Left lung (tissue), 10 donors: ENCODE data around the gene IFNB1. TPM values are rescaled to one million over a fixed set of nuclear protein-coding genes. Genes with fewer than 3 reads are reported as not detected.

Source experiments
- ATAC-seq: fragments of 200-7000 bp; cut with Tn5 transposase; one replicate; pipeline ENCODE4 v1.9.1; 2020; ENCODE audit warnings: moderate library complexity
- DNase-seq, 4 donors: peaks; one replicate each; pipeline ENCODE4 v3.0.0-alpha.2; 2013 to 2020
- H3K27ac ChIP-seq, 2 donors: fragments of 200-600 bp; sonication (generic) in 1 of 2; one replicate each; pipeline versions ENCODE4 v1.5.0 to v1.8.0; 2020 to 2021
- H3K27me3 ChIP-seq, 2 donors: fragments of 200-600 bp; sonication (generic) in 1 of 2; one replicate each; pipeline versions ENCODE4 v1.5.0 to v1.8.0; 2020 to 2021
- H3K36me3 ChIP-seq, 2 donors: fragments of 200-600 bp; sonication (generic) in 1 of 2; one replicate each; pipeline versions ENCODE4 v1.5.0 to v1.8.0; 2020 to 2021
- H3K4me1 ChIP-seq, 2 donors: fragments of 200-600 bp; one replicate each; pipeline ENCODE4 v1.8.0; 2021
- H3K4me3 ChIP-seq, 2 donors: fragments of 200-600 bp; sonication (generic) in 1 of 2; one replicate each; pipeline versions ENCODE4 v1.5.0 to v1.8.0; 2020 to 2021; ENCODE audit warnings: mild to moderate bottlenecking in 1 of 2
- H3K9me3 ChIP-seq, 2 donors: fragments of 200-600 bp; sonication (generic) in 1 of 2; one replicate each; pipeline versions ENCODE4 v1.5.0 to v1.8.0; 2020 to 2021
- intact Hi-C, 2 donors: fragments of 100-400 bp; cut with DNase I; formaldehyde crosslinking; loops; one replicate each; pipeline versions ENCODE4 v1.11.2 to v1.14.2; 2022
- polyA plus RNA-seq, 6 donors: library from polyadenylated mRNA; unstranded; fragments of 120-200 nt; gene quantifications; one replicate each; pipeline ENCODE4 v1.2.1, GENCODE V29; 2013; ENCODE audit not compliant: insufficient read length in 6 of 6
- total RNA-seq, 2 donors: library from RNA; stranded (reverse); fragmentation: NEBNext Ultra II Directional; extraction: Animal tissue kit (Norgen Biotek cat#: 25700); gene quantifications; one replicate each; pipeline ENCODE4 v1.2.1, GENCODE V29; 2021
- TF ChIP-seq, protein P1 (sequence below), 2 donors: fragments of 200-600 bp; sonication (generic) in 1 of 2; IDR thresholded peaks; one replicate each; pipeline versions ENCODE4 v1.5.0 to v1.8.0; 2021; ENCODE audit warnings: antibody characterized with exemption in 2 of 2
- donor health status: DM: no; HTN: yes; CAD: no.
- donor health status: DM: no; HTN: no; CAD: no.

IFNB1 gene
- total and polyA plus RNA-seq, 8 donors, result not detected

- DNase-seq (no peak), ATAC-seq (no peak)
- Histone ChIP-seq H3K27ac (no peak overlapping the region), H3K36me3 (no peaks in the 10 kb centered on the region), H3K4me1 (peaks cover 0 to 7% of the 10 kb centered on the region in 2 donors), H3K27me3 (no peaks in the 10 kb centered on the region), H3K9me3 (peaks cover 0 to 15% of the 10 kb centered on the region in 2 donors), H3K4me3 (no peak overlapping the region)
- TF ChIP-seq, protein P1, sequence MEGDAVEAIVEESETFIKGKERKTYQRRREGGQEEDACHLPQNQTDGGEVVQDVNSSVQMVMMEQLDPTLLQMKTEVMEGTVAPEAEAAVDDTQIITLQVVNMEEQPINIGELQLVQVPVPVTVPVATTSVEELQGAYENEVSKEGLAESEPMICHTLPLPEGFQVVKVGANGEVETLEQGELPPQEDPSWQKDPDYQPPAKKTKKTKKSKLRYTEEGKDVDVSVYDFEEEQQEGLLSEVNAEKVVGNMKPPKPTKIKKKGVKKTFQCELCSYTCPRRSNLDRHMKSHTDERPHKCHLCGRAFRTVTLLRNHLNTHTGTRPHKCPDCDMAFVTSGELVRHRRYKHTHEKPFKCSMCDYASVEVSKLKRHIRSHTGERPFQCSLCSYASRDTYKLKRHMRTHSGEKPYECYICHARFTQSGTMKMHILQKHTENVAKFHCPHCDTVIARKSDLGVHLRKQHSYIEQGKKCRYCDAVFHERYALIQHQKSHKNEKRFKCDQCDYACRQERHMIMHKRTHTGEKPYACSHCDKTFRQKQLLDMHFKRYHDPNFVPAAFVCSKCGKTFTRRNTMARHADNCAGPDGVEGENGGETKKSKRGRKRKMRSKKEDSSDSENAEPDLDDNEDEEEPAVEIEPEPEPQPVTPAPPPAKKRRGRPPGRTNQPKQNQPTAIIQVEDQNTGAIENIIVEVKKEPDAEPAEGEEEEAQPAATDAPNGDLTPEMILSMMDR (IDR thresholded peaks at IDR 0.05), result no peak
- intact Hi-C loops, result no loop called here
These were observed 4.9 kb upstream of the IFNB1 start for GRCh38 chr9:21082671-21083070.

- intact Hi-C loops, result no loop called here
- ATAC-seq, result no peak
- H3K27ac ChIP-seq, result no peak overlapping the region
These were observed 4.3 kb upstream of the IFNB1 start for GRCh38 chr9:21081999-21082398.

GRCh38 chr9:21081451-21081850, 3.7 kb upstream of the IFNB1 start:
- no peaks in the 10 kb centered on the region for H3K27me3 ChIP-seq
- H3K27ac ChIP-seq, result no peak overlapping the region
- intact Hi-C loops, result no loop called here
- no peak overlapping the region for H3K4me3 ChIP-seq
- H3K36me3 ChIP-seq, result no peaks in the 10 kb centered on the region
- TF ChIP-seq, protein P1 (IDR thresholded peaks at IDR 0.05), result no peak
- H3K4me1 ChIP-seq, result peaks cover 0 to 7% of the 10 kb centered on the region in 2 donors
- ATAC-seq, result no peak
- H3K9me3 ChIP-seq, result peaks cover 0 to 8% of the 10 kb centered on the region in 2 donors
- DNase-seq, result no peak

More at GRCh38 chr9:21081999-21082398, 4.3 kb upstream of the IFNB1 start:
- no peak for DNase-seq
- TF ChIP-seq, protein P1 (IDR thresholded peaks at IDR 0.05), result no peak
- Histone ChIP-seq H3K4me3 (no peak overlapping the region), H3K36me3 (no peaks in the 10 kb centered on the region), H3K9me3 (peaks cover 0 to 13% of the 10 kb centered on the region in 2 donors), H3K27me3 (no peaks in the 10 kb centered on the region), H3K4me1 (peaks cover 0 to 7% of the 10 kb centered on the region in 2 donors)

GRCh38 chr9:21080793-21081192, 3.1 kb upstream of the IFNB1 start:
- intact Hi-C loops, result no loop called here
- TF ChIP-seq, protein P1 (IDR thresholded peaks at IDR 0.05), result no peak
- Histone ChIP-seq H3K27ac (no peak overlapping the region), H3K27me3 (no peaks in the 10 kb centered on the region), H3K4me3 (no peak overlapping the region), H3K9me3 (peaks cover 0 to 4% of the 10 kb centered on the region in 2 donors), H3K36me3 (no peaks in the 10 kb centered on the region), H3K4me1 (peaks cover 0 to 7% of the 10 kb centered on the region in 2 donors)
- DNase-seq, result no peak
- no peak for ATAC-seq

DNA sequence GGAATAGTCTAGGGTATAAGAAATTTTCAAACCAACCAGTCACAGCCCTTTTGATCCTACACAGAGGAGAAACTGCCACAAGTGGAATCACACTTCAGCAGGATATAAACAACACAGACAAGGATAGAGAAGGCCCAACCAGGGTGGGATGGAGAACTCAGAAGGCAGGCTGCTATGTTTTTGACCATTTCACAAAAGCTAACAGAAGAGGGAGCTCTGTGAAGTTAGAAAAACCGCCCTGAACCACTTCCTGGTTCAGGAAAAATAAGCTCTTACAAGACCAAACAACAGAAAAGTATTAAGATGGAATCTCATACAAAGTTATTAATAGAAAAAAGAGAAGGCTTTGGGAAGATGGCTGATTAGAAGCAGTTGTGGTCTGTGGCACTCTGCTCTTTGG, 960 bp upstream of the IFNB1 start:
- Histone ChIP-seq H3K27me3 (no peaks in the 10 kb centered on the region), H3K36me3 (no peaks in the 10 kb centered on the region), H3K9me3 (no peaks in the 10 kb centered on the region), H3K4me3 (no peak overlapping the region), H3K4me1 (peaks cover 0 to 7% of the 10 kb centered on the region in 2 donors), H3K27ac (no peak overlapping the region)
- DNase-seq (no peak), ATAC-seq (peak; percentile 30)
- TF ChIP-seq, protein P1 (IDR thresholded peaks at IDR 0.05), result no peak
- intact Hi-C loops, result no loop called here
